HEK293 (cell line): ENCODE results near the gene NONO.

Experiments used
- FEZF1 ChIP-seq: fragments of 450-650 bp; formaldehyde crosslinking; IDR thresholded peaks from 2 replicates; pipeline ENCODE4 v1.5.1; 2016; ENCODE audit warnings: missing biosample characterization, missing genetic modification characterization
- INSM2 ChIP-seq: fragments of 450-650 bp; formaldehyde crosslinking; IDR thresholded peaks from 2 replicates; pipeline ENCODE4 v1.5.1; 2016; ENCODE audit warnings: missing biosample characterization, missing genetic modification characterization
- PRDM10 ChIP-seq: fragments of 450-650 bp; formaldehyde crosslinking; IDR thresholded peaks from 2 replicates; pipeline ENCODE4 v1.5.1; 2016; ENCODE audit warnings: missing biosample characterization, missing genetic modification characterization
- RBAK ChIP-seq: fragments of 450-650 bp; formaldehyde crosslinking; IDR thresholded peaks from 2 replicates; pipeline ENCODE4 v1.5.1; 2016; ENCODE audit warnings: missing biosample characterization, missing genetic modification characterization
- REST ChIP-seq: fragments of 450-650 bp; formaldehyde crosslinking; IDR thresholded peaks from 2 replicates; pipeline ENCODE4 v1.5.1; 2016; ENCODE audit warnings: missing biosample characterization, missing genetic modification characterization
- SETDB1 ChIP-seq: IDR thresholded peaks from one replicate; pipeline ENCODE4 v1.6.1; 2017; ENCODE audit warnings: mild to moderate bottlenecking, low read length, moderate library complexity, mixed read lengths; ENCODE audit not compliant: insufficient read length
- SP7 ChIP-seq: fragments of 450-650 bp; formaldehyde crosslinking; IDR thresholded peaks from 2 replicates; pipeline ENCODE4 v1.5.1; 2016; ENCODE audit warnings: missing biosample characterization, missing genetic modification characterization
- TSHZ1 ChIP-seq: fragments of 450-650 bp; formaldehyde crosslinking; IDR thresholded peaks from 2 replicates; pipeline ENCODE4 v1.5.1; 2016; ENCODE audit warnings: missing biosample characterization, missing genetic modification characterization, borderline replicate concordance
- ZBTB10 ChIP-seq: fragments of 450-650 bp; formaldehyde crosslinking; IDR thresholded peaks from 2 replicates; pipeline ENCODE4 v1.5.1; 2016; ENCODE audit warnings: missing biosample characterization, missing genetic modification characterization
- ZNF239 ChIP-seq: fragments of 450-650 bp; formaldehyde crosslinking; IDR thresholded peaks from 2 replicates; pipeline ENCODE4 v1.5.1; 2016; ENCODE audit warnings: missing biosample characterization, missing genetic modification characterization
- ZNF404 ChIP-seq: fragments of 450-650 bp; formaldehyde crosslinking; IDR thresholded peaks from 2 replicates; pipeline ENCODE4 v1.5.1; 2017; ENCODE audit warnings: missing biosample characterization, missing genetic modification characterization
- ZNF48 ChIP-seq: fragments of 450-650 bp; formaldehyde crosslinking; IDR thresholded peaks from 2 replicates; pipeline ENCODE4 v1.5.1; 2016; ENCODE audit warnings: missing biosample characterization, missing genetic modification characterization
- ZNF518A ChIP-seq: fragments of 450-650 bp; formaldehyde crosslinking; conservative IDR thresholded peaks from 2 replicates; pipeline ENCODE4 v1.5.1; 2016; ENCODE audit warnings: low read depth, missing biosample characterization, missing genetic modification characterization
- ZNF549 ChIP-seq: fragments of 450-650 bp; IDR thresholded peaks from 2 replicates; pipeline ENCODE4 v1.5.1; 2018; ENCODE audit warnings: missing biosample characterization, missing genetic modification characterization, mild to moderate bottlenecking, inconsistent platforms, moderate library complexity
- ZNF707 ChIP-seq: fragments of 450-650 bp; formaldehyde crosslinking; IDR thresholded peaks from 2 replicates; pipeline ENCODE4 v1.5.1; 2016; ENCODE audit warnings: missing biosample characterization, missing genetic modification characterization
- ZNF768 ChIP-seq: fragments of 450-650 bp; formaldehyde crosslinking; IDR thresholded peaks from 2 replicates; pipeline ENCODE4 v1.5.1; 2018; ENCODE audit warnings: missing biosample characterization, mild to moderate bottlenecking, missing genetic modification characterization
- ZNF776 ChIP-seq: fragments of 450-650 bp; formaldehyde crosslinking; IDR thresholded peaks from 2 replicates; pipeline ENCODE4 v1.5.0; 2017; ENCODE audit warnings: missing biosample characterization, missing genetic modification characterization, borderline replicate concordance

NONO gene

GRCh38 chrX:71254092-71254963, 29.1 kb upstream of the NONO start, which contains the start of gene ZMYM3 (continued):
- no peak for TF ChIP-seq REST (tag by site-specific recombination)
- no peak for TF ChIP-seq ZNF239 (tag by site-specific recombination)
- no peak for TF ChIP-seq SETDB1
- no peak for TF ChIP-seq SP7 (tag by site-specific recombination)
- peak; percentile 65 for TF ChIP-seq PRDM10 (tag by site-specific recombination)
- TF ChIP-seq ZNF776 = no peak
- TF ChIP-seq INSM2 = no peak
- TF ChIP-seq ZNF549 (tag by site-specific recombination) = no peak
- 0 out of 2 replicates have a peak, but pooled peaks have one; percentile 39 for TF ChIP-seq FEZF1
- no peak for TF ChIP-seq ZNF404 (tag by site-specific recombination)
- no peak for TF ChIP-seq RBAK (tag by site-specific recombination)
- TF ChIP-seq ZNF768 = no peak
- TF ChIP-seq ZNF707 (tag by site-specific recombination) = no peak
- TF ChIP-seq TSHZ1 (tag by site-specific recombination) = no peak
- TF ChIP-seq ZBTB10 = peak; percentile 85
- TF ChIP-seq ZNF48 (tag by site-specific recombination) = no peak
- no peak for TF ChIP-seq ZNF518A (tag by site-specific recombination)
